Measurements from ENCODE around the gene SLC7A6OS.

Gene SLC7A6OS

DNA sequence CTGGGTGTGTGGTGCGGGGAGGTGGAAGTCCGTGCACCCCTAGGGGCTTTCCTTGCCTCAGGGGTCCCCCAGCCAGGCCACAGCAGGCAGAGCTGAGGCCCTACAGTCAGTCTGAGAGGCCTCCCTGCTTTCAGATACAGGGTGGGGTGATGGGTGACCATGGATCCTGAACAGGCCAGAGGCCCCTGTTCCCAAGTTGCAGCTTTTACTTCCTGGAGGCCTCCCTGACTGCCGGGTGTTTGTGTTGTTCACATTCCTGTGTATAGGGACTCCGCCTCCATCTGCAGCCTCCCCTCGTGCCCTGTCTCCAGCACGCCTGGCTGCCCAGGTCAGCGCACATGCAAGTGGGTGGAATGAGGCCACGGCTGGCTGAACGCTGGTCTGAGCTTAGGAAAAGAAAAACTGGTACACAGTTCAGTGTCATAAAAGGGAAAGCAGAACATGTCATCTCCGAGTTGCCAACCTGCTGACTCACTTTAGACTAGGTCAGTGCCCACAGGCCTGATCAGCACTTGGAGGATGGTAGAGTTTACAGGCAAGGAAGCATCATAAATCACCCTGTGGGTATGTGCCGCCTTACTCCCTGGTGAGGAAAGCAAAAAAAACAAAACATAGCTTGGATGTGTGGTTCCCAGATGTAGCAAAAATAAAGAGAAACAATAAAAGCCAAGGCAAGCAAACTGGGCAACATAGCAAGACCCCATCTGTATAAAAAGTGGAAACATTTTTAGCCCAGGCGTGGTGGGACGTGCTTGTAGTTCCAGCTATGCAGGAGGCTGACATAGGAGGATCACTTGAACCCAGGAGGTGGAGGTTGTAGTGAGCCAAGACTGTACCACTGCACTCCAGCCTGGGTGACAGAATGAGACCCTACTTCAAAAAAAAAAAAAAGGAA is 52.6 kb downstream of the SLC7A6OS start:
- FAIRE-seq (no peak), DNase-seq (ENCODE audit: insufficient read length, low spot score) (peak; percentile 68)

DNA sequence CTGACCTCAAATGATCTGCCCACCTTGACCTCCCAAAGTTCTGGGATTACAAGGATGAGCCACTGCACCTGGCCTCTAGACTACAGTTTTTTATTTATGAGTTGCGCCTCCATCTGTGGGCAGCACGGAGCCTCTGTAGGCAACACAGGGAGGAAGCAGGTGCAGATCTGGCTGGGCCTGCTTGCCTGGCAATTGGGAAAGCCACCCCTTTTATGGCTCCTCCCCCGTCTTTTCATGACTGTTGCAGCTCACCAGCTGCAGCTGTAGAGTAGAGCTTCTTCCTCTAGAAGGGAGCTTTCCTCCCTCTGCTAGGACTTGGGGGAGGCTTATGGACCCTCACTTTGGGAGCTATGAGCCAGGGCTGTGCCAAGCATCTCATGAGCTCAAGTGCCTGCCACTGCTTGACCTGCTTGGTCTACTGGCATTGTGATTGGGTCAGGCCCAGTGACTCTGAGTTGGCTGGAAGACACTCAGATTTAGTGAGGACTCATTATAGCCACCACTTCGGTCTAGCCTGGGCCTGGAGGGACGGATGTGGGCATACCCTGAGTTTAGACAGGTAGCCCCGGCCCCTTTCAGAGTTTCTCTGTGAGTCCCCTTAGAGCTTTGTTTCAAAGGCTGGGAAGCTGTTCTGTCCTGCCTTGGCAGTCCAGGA is 53.4 kb downstream of the SLC7A6OS start:
- DNase-seq (ENCODE audit: insufficient read length, low spot score) (no peak), FAIRE-seq (no peak)

DNA sequence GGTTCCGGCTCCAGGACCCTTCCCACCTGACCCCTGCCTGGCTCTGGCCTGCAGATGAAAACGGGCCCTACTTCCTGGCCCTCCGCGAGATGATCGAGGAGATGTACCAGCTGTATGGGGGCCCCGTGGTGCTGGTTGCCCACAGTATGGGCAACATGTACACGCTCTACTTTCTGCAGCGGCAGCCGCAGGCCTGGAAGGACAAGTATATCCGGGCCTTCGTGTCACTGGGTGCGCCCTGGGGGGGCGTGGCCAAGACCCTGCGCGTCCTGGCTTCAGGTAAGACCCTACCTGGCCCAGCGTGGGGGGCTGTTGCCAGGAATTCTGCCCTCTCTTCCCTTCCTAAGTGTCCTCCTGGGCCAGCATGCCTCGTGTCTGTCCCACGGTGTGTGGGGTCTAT is 55.0 kb downstream of the SLC7A6OS start:
- no peak for DNase-seq (ENCODE audit: insufficient read length, low spot score)
- no peak for FAIRE-seq

DNA sequence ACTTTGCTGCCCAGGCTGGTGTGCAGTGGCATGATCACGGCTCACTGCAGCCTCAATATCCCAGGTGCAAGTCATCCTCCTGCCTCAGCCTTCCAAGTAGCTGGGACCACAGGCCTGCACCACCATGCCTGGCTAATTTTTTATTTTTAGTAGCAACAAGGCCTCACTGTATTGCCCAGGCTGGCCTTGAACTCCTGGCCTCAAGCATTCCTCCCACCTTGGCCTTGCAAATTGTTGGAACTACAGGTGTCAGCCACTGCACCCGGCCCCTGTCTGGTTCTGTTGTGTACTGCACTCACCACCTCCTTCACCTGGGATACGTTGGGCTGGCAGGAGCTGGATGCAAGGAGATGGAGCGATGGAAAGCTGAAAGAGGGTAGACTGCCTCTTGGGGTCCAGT is 57.0 kb downstream of the SLC7A6OS start:
- FAIRE-seq (no peak), DNase-seq (ENCODE audit: insufficient read length, low spot score) (no peak)

DNA sequence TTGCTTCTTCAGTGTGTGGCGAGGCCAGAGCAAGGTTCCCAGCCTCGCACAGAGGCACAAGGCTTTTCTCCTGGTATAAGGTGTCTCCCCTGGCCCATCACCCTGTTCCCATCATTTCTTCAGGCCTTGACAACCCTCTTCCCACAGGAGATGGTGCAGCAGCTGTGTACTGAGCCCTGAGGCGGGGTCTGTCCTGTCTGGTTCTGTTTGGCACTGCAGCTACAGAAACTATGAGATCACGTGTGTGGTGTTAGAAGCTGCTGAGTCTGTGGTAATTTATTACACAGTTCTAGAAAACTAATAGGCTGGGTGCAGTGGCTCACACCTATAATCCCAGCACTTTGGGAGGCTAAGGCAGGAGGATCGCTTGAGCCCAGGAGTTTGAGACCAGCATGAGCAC is 58.4 kb downstream of the SLC7A6OS start:
- no peak for FAIRE-seq
- no peak for DNase-seq (ENCODE audit: insufficient read length, low spot score)

DNA sequence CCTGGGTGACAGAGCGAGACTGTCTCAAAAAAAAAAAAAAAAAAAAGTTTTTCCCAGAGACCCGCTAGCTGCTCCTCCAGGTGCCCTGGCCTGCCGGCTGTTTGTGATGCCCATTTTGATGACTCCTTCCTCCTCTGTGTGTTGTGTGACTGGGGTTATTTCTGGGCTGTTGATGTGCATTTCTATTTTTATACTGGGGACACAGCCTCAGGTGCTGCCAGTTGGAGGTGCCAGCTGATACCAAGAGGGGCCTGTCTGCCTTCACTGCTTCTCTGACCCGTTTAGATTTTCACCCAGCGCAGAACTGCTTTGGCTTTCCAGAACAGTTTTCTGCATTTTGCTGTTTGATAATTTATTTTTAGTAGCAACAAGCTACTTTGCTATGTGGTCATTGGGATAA is 58.9 kb downstream of the SLC7A6OS start:
- no peak for FAIRE-seq

DNA sequence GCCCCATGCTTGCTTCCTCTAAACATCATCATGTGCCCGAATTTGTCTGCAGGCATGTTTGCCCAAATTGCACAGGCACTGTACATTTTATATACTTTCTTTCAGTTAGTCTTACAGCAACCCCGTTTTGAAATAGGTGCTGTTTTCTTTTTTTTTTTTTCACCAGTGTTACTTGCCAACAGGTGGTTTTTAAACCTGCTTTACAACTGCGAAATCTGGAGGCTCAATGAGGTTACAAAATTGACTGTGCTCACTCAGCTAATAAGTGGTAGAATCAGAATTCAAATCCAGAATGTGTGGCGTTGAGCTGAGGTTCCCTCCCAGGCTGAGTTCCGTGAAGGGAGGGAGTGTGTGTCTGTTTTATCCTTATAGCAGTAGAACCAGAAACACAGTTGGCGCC is 59.8 kb downstream of the SLC7A6OS start:
- FAIRE-seq, result no peak
- DNase-seq (ENCODE audit: insufficient read length, low spot score), result no peak

More for the DNA sequence above, 58.9 kb downstream of the SLC7A6OS start:
- DNase-seq (ENCODE audit: insufficient read length, low spot score), result no peak

DNA sequence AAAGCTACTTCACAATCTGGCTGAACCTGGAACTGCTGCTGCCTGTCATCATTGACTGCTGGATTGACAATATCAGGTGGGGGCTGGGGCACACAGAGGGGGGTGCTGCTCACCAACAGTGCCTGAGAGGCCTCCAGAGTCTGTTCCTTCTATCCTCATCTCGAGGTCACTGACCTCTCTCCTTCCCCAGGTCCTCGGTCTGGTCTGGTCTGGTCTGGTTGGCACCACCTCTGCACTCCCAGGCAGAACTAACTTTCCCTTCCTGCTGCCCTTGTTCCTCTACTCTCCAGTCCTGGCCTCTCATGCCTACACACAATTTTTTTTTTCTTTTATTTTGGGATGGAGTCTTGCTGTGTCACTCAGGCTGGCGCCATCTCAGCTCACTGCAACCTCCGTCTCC is 61.4 kb downstream of the SLC7A6OS start:
- FAIRE-seq (no peak), DNase-seq (ENCODE audit: insufficient read length, low spot score) (no peak)
